Measurements from ENCODE around the gene LRRC10B.

Gene LRRC10B

DNA sequence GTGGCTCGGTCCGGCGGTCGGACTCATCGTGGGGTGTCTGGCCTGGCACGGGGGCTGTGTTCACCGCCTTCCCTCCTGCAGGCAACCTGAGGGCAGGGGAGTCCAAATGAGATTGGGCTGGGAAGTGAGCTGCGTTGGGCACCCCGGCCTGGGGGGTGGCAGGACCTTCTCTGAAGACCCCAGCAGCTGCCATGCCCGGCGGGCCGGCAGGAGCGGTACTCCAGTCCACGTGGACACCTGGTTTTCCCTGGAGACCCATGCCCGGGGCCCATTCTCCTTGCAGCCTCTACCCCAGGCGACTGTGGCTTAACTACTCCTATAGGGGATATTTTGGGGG is 24.5 kb downstream of the LRRC10B start:
- no peak for DNase-seq

DNA sequence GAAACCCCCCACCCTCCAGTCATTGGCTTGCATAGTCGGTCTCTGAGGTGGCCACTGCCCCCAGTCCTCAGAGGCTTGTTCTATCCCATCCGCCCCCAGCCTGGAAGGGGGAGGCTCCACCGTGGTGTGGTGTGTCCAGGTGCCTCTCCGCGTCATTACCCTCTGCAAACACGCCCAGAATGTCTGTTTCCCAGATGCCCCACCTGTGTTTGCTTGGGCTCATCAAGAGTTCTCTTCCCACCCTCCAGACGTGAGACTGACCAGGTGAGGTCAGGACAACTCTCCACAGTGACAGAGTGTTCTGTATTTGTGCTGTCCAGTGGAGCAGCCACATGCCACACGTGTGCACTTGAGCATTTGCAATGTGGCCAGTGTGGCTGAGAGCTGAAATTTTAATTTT is 24.9 kb downstream of the LRRC10B start:
- no peak for DNase-seq

DNA sequence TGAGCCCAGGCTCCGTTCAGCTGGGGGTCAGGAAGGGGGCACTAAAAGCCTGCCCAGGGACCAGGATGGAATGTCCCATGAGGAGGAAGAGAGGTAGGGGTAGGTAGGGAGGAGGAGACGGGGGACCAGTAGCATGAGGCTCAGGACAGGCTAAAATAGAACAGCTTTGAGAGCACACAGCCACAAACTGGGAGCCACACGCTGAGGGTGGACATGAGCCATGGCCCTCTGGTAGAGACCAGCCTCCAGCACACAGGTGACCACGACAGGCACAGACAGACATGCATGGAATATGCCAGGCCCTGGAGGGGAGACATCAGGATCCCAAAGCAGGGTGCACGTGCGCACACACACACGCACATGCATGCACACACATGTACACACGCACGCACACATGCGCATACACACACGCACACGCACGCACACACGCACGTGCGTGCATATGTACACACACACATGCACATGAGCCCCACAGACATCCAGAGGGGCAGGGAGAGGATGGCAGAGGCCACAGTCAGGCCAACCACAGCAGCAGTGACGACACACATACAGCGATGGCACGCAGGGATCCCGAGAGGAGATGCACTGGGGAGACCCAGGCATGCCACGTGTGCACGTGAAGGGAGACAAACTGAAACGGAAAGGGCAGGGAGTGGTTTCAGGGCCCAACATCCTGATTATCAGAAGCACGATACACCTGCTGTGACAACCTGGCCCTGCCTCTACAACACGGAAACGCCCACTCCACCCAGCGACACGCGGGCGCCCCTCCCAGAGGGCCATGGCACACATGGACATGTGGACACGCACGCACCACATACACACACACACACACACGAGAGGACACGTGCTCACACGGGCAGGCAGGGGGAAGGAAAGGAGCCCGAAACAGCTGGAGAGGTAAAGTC is 25.7 kb downstream of the LRRC10B start:
- DNase-seq, result no peak

DNA sequence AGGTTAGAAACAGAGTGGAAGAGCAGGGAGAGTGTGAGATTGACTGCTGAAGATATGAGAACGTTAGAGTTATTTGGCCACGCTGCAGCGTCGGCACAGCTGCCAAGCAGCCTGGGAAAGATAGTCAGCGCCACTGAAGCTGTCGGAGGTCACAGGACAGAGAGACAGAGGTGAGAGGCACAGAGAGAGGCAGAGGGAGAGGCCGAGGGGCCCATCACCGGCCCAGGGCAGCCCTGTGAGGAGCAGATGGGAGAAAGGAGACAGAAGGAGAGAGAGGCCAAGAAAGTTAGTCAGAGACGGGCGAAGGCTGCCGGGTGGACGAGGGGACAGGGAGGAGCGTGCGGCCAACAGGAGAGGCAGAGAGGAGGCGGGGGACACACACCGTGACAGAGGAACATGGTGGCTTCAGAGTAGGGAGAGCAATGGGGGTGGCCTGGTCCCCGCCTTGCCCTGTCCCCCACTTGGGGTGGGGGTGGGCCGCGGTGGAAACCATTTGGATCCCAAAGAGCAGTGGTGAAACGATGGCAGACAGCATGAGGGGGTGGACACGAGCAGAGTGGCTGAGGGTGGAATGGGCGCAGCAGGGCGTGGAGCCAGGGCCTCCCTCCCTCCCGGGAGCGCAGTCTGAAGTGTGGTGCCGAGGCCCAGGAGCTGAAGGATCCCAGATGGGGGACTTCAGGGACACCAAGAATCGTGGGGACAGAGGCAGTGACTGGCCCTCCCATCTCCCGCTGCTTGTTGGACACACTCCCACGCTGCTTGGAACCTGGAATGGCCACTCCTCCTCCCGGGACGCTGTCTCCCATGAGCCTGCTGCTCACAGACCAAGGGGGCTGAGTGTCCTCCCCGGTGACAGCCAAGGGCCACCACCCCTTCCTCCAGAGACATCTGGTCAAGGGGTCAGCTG is 26.6 kb downstream of the LRRC10B start:
- DNase-seq, result no peak

DNA sequence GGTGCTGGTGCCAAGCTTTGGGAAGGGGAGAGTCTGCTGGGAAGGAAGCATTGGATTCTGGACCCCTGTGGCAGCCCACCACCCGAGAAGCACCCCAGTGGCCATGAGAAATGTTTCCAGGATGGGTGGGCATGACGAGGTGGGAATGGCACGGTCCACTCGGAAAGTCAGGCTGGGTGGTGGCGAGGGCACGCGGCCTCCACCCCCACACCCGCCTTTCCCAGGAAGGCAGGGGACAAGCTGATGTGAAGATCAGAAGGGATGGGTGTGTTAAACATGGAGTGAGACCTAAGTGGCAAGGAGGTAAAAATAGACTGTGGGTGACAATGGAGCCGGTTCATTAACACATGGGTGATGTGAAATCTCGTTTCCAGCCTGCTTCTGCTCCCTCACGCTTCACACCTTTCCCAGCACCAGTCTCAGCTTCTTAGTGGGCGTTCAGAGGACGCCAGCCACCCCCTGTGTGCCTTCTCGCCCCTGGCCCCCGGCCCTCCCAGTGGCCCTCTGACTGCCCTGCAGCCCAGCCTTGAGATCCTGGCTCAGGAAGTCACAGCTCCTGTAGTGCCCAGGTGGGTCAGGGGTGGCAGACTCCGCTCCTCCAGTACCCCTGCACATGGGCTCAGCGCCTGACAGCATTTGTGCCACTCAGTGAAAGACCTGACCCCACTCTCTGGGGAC is 27.6 kb downstream of the LRRC10B start:
- DNase-seq, result no peak

DNA sequence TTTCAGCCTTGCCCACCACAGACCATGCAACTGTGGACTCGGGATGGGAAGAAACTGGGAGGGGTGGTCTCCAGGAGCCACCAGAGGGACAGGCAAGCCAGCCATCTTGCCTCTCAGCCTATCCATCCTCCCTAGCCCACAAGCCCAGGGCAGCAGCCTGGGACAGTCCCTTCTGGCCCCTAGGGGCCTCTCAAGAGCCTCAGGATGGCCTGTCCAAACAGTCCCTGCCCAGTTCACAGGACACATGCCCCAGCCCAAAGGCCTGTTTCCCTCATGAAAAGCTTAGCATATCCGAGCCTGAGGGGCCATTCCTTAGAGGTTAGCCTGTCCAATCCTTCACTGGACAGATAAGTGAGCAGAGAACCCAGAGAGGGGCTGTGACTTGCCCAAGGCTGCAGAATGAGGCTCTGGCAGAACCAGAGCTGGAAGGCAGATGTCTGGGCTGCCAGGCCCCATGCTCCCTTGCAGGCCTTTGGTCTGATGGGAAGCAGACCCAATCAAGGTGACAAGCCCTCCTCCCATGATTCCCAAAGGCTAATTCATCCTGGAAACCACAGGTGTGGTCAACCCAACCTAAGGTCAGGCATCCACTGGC is 28.2 kb downstream of the LRRC10B start:
- no peak for DNase-seq

DNA sequence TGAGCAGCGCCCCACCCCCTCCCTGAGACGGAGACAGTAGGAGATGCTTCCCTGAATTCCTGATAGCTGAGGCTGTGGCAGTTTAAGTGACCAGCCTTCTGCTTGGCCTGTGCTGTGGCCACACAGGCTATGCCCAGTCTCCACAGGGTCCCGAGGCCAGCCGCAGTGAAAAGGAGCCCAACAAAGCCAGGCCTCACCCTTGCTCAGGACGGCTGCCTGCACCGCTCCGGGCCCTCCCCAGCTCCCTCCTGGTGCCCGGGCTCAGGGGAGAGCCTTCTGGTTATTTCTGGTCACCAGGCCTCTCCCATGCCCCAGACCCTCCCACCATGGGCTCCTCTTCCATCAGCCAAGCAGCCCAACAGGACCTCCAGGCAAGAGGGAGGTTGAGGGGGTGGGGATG is 28.8 kb downstream of the LRRC10B start:
- no peak for DNase-seq

DNA sequence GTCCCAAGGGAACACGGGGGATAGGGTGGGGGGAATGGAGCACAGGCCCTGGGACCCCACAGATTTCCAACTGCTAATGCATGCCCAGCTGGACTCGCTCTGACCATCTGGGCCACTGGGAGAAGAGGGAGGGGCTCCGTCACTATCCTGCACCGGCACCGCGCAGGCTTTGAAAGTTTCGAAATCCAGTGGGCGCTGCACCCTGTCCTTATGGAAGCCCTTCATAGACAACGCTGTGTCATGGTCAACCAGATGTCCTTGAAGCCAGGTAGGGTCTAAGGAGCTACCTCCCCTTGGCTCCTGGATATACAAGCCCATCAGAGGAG is 30.1 kb downstream of the LRRC10B start:
- DNase-seq, result no peak

DNA sequence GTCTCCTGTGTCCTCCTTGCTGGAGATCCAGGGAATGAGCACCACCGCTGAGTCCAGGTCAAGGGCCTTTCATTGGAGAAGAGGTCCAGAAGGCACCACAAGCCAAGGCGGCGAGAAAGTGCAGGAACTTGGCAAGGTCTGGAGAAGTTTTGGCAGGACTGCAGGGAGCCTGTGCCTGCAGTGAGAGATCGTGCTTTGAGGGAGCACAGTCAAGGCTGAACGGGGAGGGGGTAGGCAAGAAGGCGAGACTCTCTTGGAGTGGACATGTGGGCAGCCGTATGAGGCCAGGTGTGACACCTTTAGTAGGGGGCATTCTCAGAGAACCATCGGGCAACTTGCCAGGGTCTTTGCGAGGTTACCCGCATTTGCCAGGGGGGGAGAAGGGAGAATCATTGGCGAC is 30.5 kb downstream of the LRRC10B start:
- no peak for DNase-seq

DNA sequence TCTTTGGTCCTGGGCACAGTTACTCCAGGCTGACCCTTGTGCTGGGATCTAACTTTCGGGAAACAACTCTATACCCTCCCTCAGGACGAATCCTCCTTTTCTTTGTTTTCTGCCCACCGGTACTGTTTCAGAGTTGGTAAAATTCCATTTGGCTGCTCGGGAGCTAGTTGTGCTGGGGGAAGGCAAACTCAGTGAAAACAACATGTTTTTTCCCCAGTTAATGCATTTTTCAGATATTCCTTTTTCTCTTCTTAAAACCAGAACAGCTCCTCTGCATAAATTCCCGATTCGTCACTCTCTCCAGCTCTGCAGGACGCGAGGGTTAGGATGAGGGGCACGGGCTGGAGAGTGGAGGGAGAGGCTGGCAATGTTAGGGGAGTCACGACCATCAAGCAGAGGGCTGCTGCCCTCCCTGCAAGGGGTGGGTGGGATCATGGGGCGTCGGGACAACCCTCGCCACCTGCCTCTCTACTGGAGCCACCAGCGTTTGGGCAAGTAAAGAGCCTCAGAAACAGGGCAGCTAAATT is 31.3 kb downstream of the LRRC10B start:
- no peak for DNase-seq

DNA sequence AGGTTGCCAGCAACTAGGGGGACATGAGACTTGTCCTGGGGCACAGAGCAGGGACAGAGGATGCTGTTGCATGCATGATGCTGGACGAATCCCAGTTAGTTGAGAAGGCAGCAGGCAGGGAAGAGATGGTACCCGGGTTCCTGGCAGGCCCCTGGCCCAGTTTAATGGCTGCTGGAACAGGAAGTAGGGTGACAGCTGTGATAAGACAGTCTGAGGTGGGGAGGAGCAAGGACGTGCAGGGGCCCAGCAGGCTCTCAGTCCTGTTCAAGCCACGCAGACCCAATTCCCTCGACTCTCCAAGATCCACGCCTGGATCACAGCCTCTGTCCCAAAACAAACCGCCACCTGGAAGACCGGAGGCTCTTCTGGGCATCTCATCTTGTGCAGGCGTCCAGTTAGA is 32.0 kb downstream of the LRRC10B start:
- no peak for DNase-seq

DNA sequence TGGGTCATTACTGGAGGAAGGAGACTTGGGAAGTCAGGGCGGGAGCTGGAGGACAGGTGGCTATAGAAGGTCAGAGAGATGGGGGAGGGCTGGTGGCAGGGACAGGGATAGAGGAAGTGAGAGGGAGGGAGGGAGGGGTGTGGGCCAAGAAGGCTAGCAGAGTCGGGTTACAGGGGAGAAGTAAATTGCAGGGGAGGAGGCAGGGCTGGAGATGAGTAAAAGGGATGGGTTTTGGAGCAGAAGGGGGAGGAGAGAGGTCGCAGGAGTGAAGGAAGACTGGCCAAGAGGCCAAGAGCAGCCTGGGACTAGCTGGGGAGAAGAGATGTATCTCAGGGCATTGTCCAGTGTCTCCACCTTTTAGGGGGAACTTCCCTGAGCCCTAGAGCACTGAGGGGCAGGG is 33.0 kb downstream of the LRRC10B start:
- DNase-seq, result peak; percentile 65

DNA sequence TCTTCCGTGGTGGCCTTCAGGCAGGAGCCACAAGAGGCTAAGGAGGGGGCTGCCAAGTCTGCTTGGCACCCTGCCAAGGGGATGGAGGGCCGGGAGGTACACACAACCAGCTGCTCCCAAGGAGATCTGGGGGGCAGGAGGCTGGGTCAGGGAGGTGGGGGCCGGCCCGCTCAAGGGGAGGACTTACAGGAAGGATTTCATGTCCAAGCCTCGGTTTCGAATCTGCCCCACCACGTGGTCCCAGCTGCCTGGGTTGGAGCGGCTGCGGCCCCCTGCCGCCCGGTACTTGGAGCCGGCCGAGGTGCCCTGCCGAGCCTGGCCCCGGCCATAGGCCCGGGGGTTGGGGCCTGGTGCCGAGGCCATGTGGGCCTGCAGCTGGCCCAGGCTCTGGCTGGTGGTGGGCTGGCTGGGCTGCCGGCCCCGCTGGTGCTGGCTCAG is 33.5 kb downstream of the LRRC10B start:
- peak; percentile 79 for DNase-seq

DNA sequence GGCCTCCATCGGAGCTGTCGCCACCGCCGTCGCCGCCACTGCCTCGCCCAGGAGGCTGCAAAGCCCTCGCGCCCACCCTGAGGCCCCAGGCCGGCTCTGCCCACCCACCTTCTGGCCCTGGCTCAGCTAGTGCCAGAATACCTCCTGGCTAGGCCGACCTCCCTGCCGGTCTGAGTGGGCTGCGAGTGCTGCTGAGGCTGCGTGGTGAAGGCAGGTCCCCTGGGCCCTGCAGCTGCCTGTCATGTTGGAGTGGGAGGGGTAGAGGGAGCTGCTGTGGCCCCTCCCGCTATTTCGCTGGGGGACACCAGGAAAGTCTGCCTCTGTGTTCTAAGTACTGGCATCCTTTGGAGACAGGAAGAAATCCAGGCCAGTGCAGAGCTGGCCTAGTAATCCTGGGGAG is 34.2 kb downstream of the LRRC10B start:
- no peak for DNase-seq

DNA sequence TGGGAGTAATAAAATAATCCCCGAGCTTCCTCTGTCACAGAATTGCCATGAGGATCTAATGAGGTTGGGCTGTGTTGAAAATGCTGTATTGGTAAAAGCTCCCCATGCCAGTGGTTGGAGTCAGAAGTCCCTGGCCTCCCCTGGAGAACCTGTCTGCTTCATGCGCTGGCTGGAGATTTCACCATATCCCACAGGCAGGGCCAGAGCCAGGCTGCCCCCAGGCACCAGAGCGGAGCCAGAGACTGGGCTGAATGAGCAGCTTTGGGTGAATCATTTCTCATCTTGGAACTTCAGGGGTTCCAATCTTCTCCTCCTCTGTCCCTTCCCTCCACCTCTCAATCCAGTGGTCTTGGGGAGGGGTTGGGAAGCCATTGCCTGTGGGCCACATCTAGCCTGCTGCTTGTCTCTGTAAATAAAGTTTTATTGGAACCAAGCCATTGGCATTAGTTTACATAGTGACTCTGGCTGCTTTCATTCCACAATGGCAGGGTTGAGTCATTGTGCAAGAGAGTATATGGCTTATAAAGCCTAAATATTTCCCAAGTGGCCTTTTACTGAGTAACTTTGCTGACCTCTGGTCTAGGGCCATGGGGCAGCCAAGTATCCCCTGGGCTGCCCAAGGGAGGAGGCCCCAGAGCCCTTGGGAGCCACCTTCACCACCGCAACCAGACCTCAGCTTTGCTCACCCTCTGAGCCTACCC is 35.2 kb downstream of the LRRC10B start:
- no peak for DNase-seq

DNA sequence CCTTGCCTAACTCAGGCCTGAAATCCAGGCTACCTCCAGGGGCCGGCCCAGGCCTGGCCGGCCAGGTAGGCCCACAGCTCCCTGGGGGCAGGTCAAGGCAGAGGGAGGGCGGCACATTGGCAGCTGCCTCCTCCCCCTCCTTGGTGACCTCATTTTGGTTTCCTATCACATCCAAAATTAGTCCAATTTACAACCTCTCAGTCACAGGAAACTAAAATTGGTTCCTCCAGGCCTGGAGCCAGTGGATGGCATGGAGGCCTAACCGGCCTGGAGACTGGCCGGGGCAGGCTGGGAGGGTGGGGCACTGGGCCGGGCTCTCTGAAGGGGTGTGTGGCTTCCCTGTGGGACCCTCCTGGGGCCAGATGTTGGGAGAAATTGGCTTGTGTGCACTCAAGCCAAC is 35.9 kb downstream of the LRRC10B start:
- no peak for DNase-seq

DNA sequence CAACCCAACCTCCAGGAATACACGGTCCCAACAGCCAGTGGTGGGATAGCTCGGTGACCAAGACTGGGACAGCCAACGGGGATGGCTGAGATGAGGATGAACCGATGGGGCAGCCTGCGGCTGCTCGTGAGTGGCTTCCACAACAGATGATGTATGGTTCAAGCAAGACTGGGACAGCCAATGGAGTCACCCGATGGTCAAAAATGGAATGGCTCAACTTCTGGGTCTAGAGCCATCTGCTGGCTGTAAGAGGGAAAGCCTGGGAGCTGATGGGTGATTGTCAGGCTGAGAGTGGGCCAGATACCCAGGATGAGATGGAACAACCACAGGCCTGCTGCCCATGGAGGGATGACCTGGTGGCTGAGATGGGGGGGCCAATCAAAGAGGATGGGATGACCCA is 36.8 kb downstream of the LRRC10B start:
- no peak for DNase-seq

DNA sequence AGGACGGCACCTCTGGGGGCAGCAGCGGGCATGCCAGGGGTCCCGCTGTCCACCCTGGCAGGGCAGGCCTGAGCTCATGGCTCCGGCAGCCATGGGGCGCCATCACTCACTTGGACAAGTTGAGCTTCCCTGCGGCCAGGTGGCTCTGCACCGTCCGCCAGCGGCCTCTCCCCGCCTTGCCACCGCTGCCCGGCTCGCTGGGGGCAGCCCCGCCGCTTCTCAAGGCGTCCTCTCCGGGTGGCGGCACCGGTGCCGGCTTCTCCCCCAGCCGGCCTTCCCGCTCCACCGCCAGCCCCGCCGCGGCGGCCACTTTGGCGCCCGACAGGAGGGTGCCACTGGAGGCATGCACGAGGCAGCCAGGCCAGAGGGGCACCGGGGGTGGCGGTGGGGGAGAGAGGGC is 37.4 kb downstream of the LRRC10B start:
- no peak for DNase-seq

DNA sequence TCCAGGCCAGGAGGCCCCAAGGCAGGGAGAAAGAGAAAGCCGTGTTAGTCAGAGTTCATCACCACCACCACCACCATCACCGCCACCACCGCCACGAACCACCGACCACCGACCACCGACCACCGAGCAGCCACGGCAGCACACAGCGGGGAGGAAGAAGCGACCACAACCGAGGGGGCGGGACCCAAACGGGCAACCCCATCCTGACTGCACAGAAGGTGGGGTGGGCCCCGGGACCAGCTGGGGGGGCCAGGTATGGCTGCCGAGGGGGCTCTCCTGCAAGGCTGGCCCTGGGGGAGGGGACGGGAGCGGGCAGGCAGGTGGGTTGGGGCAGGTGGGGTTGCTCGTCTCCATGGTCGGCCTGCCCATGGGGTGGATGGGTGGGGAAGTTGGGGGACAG is 38.1 kb downstream of the LRRC10B start:
- no peak for DNase-seq

DNA sequence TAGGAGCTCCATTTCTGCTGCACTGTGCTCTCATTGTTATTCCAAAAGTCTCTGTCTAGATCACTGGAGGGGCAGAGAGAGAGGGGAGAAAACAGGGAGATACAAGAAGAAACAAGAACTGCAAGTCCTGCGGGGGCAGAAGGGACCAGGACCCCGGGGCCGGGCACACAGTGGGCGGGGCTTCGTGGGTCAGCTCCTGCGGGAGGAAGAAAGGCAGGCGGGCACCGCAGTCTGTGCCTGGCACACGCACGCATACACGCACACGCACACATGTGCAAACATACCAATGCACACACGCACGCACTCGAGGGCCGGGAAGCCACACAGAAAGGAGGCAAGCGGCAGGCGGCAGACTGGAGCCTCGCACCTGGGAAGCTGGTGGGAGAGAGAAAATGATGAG is 38.7 kb downstream of the LRRC10B start:
- no peak for DNase-seq

DNA sequence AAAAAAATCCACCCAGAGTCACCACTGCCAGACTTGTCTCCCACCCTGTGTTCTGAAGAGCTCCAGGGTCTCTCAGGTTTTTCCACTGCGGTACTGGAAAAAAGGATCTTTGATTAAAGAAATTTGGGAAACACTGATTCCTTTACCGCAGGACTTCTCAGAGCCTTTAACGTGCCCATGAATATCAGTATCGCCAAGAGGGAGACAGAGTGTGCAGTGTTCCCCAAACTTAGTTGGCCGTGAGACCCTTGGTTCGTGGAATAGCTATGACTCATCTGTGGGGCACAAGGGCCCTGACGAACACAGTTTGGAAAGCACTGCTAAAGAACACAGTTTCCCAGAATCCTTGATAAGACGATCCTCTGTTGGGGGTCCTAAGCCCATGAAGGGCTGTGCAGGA is 40.6 kb downstream of the LRRC10B start:
- no peak for DNase-seq
